ENCODE data around the gene PBX4.

DNA sequence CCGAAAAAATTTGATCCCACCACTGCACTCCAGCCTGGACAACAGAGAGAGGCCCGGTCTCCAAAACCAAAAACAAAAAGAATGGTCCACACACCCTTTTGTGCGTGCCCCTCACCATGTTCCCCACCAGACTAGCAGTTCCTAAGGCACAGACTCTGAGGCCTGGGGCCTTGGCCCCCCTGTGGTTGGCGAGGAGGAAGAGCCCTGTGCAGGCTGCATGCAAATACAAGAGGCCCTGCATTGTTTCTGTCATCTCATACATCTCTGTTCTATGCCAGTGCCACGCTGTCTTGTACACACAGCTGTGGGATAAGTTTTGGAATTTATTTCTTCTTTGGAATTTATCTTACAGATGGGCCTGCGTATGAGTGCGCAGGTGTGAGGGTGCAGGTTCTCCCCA is 94.4 kb downstream of the PBX4 start:
- TF ChIP-seq CTCF (IDR thresholded peaks at IDR 0.05): no peak
- TF ChIP-seq, protein P1, sequence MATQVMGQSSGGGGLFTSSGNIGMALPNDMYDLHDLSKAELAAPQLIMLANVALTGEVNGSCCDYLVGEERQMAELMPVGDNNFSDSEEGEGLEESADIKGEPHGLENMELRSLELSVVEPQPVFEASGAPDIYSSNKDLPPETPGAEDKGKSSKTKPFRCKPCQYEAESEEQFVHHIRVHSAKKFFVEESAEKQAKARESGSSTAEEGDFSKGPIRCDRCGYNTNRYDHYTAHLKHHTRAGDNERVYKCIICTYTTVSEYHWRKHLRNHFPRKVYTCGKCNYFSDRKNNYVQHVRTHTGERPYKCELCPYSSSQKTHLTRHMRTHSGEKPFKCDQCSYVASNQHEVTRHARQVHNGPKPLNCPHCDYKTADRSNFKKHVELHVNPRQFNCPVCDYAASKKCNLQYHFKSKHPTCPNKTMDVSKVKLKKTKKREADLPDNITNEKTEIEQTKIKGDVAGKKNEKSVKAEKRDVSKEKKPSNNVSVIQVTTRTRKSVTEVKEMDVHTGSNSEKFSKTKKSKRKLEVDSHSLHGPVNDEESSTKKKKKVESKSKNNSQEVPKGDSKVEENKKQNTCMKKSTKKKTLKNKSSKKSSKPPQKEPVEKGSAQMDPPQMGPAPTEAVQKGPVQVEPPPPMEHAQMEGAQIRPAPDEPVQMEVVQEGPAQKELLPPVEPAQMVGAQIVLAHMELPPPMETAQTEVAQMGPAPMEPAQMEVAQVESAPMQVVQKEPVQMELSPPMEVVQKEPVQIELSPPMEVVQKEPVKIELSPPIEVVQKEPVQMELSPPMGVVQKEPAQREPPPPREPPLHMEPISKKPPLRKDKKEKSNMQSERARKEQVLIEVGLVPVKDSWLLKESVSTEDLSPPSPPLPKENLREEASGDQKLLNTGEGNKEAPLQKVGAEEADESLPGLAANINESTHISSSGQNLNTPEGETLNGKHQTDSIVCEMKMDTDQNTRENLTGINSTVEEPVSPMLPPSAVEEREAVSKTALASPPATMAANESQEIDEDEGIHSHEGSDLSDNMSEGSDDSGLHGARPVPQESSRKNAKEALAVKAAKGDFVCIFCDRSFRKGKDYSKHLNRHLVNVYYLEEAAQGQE (IDR thresholded peaks at IDR 0.05; ENCODE audit: insufficient read depth in 1 of 2, low read depth in 2 of 2, low read length in 1 of 2): no peak
- no peak for TF ChIP-seq POLR2AphosphoS5 (IDR thresholded peaks at IDR 0.05; ENCODE audit: low read depth, low read length)

All from Panc1 (cell line).